Tibial artery (tissue), 4 donors: ENCODE measurements around the gene TTBK2.

Experiments used
- DNase-seq, 2 donors: peaks; one replicate each; pipeline ENCODE4 v3.0.0-alpha.2; 2019
- H3K27ac ChIP-seq, 2 donors: fragments of 200-600 bp; sonication (generic) in 1 of 2; 1 replicate in 1 of 2; 2 replicates in 1 of 2; pipeline ENCODE4 v1.5.1; 2018 to 2019; ENCODE audit warnings: mild to moderate bottlenecking in 1 of 2
- H3K27me3 ChIP-seq, 2 donors: fragments of 200-600 bp; sonication (generic) in 1 of 2; one replicate each; pipeline versions ENCODE4 v1.5.1 to v1.6.0; 2016 to 2019
- H3K36me3 ChIP-seq, 3 donors: fragments of 200-600 bp; sonication (generic) in 2 of 3; one replicate each; pipeline ENCODE4 v1.5.1; 2016 to 2019; ENCODE audit warnings: mild to moderate bottlenecking in 2 of 3
- H3K4me1 ChIP-seq, 4 donors: fragments of 200-600 bp; sonication (generic) in 2 of 4; 1 replicate in 3 of 4; 2 replicates in 1 of 4; pipeline ENCODE4 v1.5.1; 2016 to 2019
- H3K4me3 ChIP-seq, 2 donors: fragments of 200-600 bp; sonication (generic) in 1 of 2; 1 replicate in 1 of 2; 2 replicates in 1 of 2; pipeline ENCODE4 v1.5.1; 2018 to 2019; ENCODE audit warnings: mild to moderate bottlenecking in 2 of 2
- H3K9me3 ChIP-seq, 3 donors: fragments of 200-600 bp; sonication (generic) in 1 of 3; one replicate each; pipeline ENCODE4 v1.5.1; 2016 to 2019
- CTCF ChIP-seq, 2 experiments: fragments of 200-600 bp in 1 of 2; fragments of 450-650 bp in 1 of 2; IDR thresholded peaks; one replicate each; pipeline ENCODE4 v1.5.1; 2017 to 2019; ENCODE audit warnings: antibody characterized with exemption in 2 of 2, mild to moderate bottlenecking in 1 of 2, moderate library complexity in 1 of 2
- intact Hi-C: fragments of 100-400 bp; cut with DNase I; formaldehyde crosslinking; loops from one replicate; pipeline ENCODE4 v1.15.0; 2023; ENCODE audit warnings: low total_unique reads

The TTBK2 gene

GRCh38 chr15:42832576-42832975, 88.0 kb downstream of the TTBK2 start:
- H3K36me3 ChIP-seq: peaks cover 0 to 14% (median 0%) of the 10 kb centered on the region in 3 donors
- no peak for TF ChIP-seq CTCF (IDR thresholded peaks at IDR 0.05)
- H3K9me3 ChIP-seq: no peaks in the 10 kb centered on the region
- no peak for DNase-seq
- H3K4me3 ChIP-seq: no peak overlapping the region
- intact Hi-C loops: no loop called here
- H3K27me3 ChIP-seq: no peaks in the 10 kb centered on the region
- H3K4me1 ChIP-seq: no peaks in the 10 kb centered on the region
- H3K27ac ChIP-seq: no peak overlapping the region

- Histone ChIP-seq H3K4me1 (no peaks in the 10 kb centered on the region), H3K36me3 (peaks cover 0 to 18% (median 9%) of the 10 kb centered on the region in 3 donors), H3K27ac (no peak overlapping the region), H3K9me3 (no peaks in the 10 kb centered on the region), H3K4me3 (no peak overlapping the region), H3K27me3 (no peaks in the 10 kb centered on the region)
- TF ChIP-seq CTCF (IDR thresholded peaks at IDR 0.05): no peak
- DNase-seq: no peak
- intact Hi-C loops: no loop called here
These were observed 94.2 kb downstream of the TTBK2 start for GRCh38 chr15:42826251-42826890.

- TF ChIP-seq CTCF (IDR thresholded peaks at IDR 0.05): no peak
- no peaks in the 10 kb centered on the region for H3K27me3 ChIP-seq
- H3K27ac ChIP-seq: no peak overlapping the region
- intact Hi-C loops: no loop called here
- H3K4me3 ChIP-seq: no peak overlapping the region
- no peaks in the 10 kb centered on the region for H3K4me1 ChIP-seq
- H3K36me3 ChIP-seq: peaks cover 0 to 18% (median 11%) of the 10 kb centered on the region in 3 donors
- no peak for DNase-seq
- H3K9me3 ChIP-seq: no peaks in the 10 kb centered on the region
These were observed 95.0 kb downstream of the TTBK2 start for GRCh38 chr15:42825599-42825998.

- Histone ChIP-seq H3K9me3 (no peaks in the 10 kb centered on the region), H3K36me3 (peaks cover 0 to 18% (median 12%) of the 10 kb centered on the region in 3 donors), H3K27me3 (no peaks in the 10 kb centered on the region), H3K4me3 (no peak overlapping the region), H3K27ac (no peak overlapping the region), H3K4me1 (no peaks in the 10 kb centered on the region)
- no peak for DNase-seq
- intact Hi-C loops: no loop called here
- no peak for TF ChIP-seq CTCF (IDR thresholded peaks at IDR 0.05)
These were observed 99.8 kb downstream of the TTBK2 start for GRCh38 chr15:42820811-42821210.

GRCh38 chr15:42819786-42820185, 100.8 kb downstream of the TTBK2 start:
- DNase-seq: no peak
- TF ChIP-seq CTCF (IDR thresholded peaks at IDR 0.05): no peak
- intact Hi-C loops: no loop called here
- H3K4me3 ChIP-seq: no peak overlapping the region
- H3K9me3 ChIP-seq: no peaks in the 10 kb centered on the region
- no peaks in the 10 kb centered on the region for H3K27me3 ChIP-seq
- peaks cover 0 to 18% (median 6%) of the 10 kb centered on the region in 3 donors for H3K36me3 ChIP-seq
- H3K4me1 ChIP-seq: no peaks in the 10 kb centered on the region
- H3K27ac ChIP-seq: no peak overlapping the region

- H3K9me3 ChIP-seq: no peaks in the 10 kb centered on the region
- intact Hi-C loops: no loop called here
- DNase-seq: no peak
These were observed 109.1 kb downstream of the TTBK2 start for GRCh38 chr15:42811433-42811832.

More at GRCh38 chr15:42811433-42811832, 109.1 kb downstream of the TTBK2 start:
- H3K4me3 ChIP-seq: no peak overlapping the region
- no peaks in the 10 kb centered on the region for H3K4me1 ChIP-seq
- TF ChIP-seq CTCF (IDR thresholded peaks at IDR 0.05): no peak
- H3K36me3 ChIP-seq: peaks cover 24 to 30% (median 29%) of the 10 kb centered on the region in 3 donors
- H3K27me3 ChIP-seq: no peaks in the 10 kb centered on the region
- H3K27ac ChIP-seq: no peak overlapping the region
